ENCODE data around the gene ADAM12.

Gene ADAM12

GRCh38 chr10:126387931-126388911 is at the start of gene ADAM12:
TSS of gene ADAM12 (minus strand) at chr10:126388477. CDS start at chr10:126388145, 332 bp downstream.
- no peak for DNase-seq

- DNase-seq = no peak
Observed at GRCh38 chr10:126437635-126438406, 49.5 kb upstream of the ADAM12 start.

GRCh38 chr10:126434235-126434634 is 46.0 kb upstream of the ADAM12 start:
- no peak for DNase-seq

- DNase-seq = no peak
Observed at GRCh38 chr10:126433351-126433750, 45.1 kb upstream of the ADAM12 start.

GRCh38 chr10:126432507-126432906 is 44.2 kb upstream of the ADAM12 start:
- no peak for DNase-seq

- DNase-seq = no peak
Observed at GRCh38 chr10:126431816-126432215, 43.5 kb upstream of the ADAM12 start.

- DNase-seq = no peak
Observed at GRCh38 chr10:126430512-126430911, 42.2 kb upstream of the ADAM12 start.

- no peak for DNase-seq
Observed at GRCh38 chr10:126429275-126429674, 41.0 kb upstream of the ADAM12 start.

GRCh38 chr10:126425489-126426065 is 37.3 kb upstream of the ADAM12 start:
- DNase-seq = no peak

- DNase-seq = no peak
Observed at GRCh38 chr10:126425032-126425431, 36.8 kb upstream of the ADAM12 start.

GRCh38 chr10:126423732-126424491 is 35.6 kb upstream of the ADAM12 start:
- DNase-seq = no peak

GRCh38 chr10:126422567-126422966 is 34.3 kb upstream of the ADAM12 start:
- no peak for DNase-seq

GRCh38 chr10:126421756-126422256 is 33.5 kb upstream of the ADAM12 start:
- DNase-seq = no peak

GRCh38 chr10:126420567-126421300 is 32.5 kb upstream of the ADAM12 start:
- DNase-seq = no peak

- no peak for DNase-seq
Observed at GRCh38 chr10:126417220-126417825, 29.0 kb upstream of the ADAM12 start.

GRCh38 chr10:126409821-126410220 is 21.5 kb upstream of the ADAM12 start:
- no peak for DNase-seq

- no peak for DNase-seq
Observed at GRCh38 chr10:126408953-126409641, 20.8 kb upstream of the ADAM12 start.

- no peak for DNase-seq
Observed at GRCh38 chr10:126407831-126408230, 19.6 kb upstream of the ADAM12 start.

GRCh38 chr10:126405239-126405775 is 17.0 kb upstream of the ADAM12 start:
- no peak for DNase-seq
